Stimulated activated CD4-positive, alpha-beta T cell treated with anti-CD3 and anti-CD28 coated beads, Interleukin-12 subunit alpha, Interleukin-12 subunit beta, amount 100 ng/mL, for 24 hours (primary cell): ENCODE data around the gene RAB43.
A peak's percentile ranks its signal among the peaks of the same experiment; 100 is the strongest.
"Not testable (repeated sequence)": the region's sequence is repeated elsewhere in the genome, so short reads cannot be mapped to it uniquely, and the experiment has no call there.

Experiments used
- DNase-seq, 2 experiments: peaks; one replicate each; pipeline ENCODE4 v3.0.0-alpha.2; 2020; ENCODE audit warnings: low read depth in 2 of 2

The RAB43 gene

DNA sequence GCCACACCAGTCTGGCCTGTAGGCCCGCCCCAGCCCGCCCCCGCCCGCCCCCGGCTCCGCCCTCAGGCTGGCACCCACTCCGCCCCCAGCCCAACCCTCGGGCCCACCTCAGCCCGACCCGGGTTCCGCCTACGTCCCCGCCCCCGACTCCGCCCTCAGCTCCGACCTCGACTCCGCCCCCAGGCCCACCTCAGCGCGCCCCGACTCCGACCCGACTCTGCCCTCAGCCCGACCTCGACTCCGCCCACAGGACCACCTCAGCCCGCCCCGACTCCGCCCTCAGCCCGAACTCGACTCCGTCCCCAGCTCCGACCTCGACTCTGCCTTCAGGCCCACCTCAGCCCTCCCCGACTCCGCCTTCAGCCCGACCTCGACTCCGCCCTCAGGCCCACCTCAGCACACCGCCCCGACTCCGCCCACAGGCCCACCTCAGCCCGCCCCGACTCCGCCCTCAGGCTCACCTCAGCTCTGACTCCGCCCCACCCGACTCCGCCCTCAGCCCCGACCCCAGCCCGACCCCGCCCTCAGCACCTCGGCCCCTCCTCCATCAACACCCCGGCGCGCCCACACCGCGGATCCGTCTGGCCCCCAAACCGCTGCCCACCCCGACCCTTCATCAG is at the start of gene RAB43:
RAB43 (minus strand) TSS at position 13 of the 620 bp plus-strand sequence. CDS start 315 bp downstream, outside the sequence.
- DNase-seq: peak; percentile 63 to 80

- DNase-seq: no peak
These were observed 45.2 kb upstream of the RAB43 start for GRCh38 chr3:129166579-129167332.

DNA sequence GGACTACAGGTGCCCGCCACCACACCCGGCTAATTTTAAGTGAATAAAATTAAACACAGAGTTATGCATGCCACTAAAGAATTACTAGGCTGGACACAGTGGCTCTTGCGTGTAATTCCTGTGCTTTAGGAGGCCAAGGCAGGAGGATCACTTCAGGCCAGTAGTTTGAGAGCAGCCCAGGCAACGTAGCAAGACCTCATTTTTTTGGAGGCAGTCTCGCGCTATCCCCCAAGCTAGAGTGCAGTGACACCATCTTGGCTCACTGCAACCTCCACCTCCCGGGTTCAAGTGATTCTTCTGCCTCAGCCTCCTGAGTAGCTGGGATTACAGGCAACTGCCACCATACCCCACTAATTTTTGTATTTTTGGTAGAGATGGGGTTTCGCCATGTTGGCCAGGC is 44.0 kb upstream of the RAB43 start:
- DNase-seq: not testable (repeated sequence)

DNA sequence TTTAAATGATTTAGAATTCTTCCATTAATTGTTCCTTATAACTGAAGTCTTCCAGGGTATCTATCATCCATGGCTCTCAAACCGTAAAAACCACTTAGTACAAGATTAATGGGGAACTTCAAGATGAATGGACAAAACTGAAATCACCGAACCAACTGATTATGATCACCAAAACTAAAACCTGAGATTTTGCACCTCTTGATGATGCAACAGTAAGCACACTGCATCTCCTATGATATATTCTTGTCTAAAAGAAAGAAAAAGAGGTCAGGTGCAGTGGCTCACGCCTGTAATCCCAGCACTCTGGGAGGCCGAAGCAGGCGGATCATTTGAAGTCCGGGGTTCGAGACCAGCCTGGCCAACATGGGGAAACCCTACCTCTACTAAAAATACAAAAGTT is 42.9 kb upstream of the RAB43 start:
- no peak for DNase-seq

DNA sequence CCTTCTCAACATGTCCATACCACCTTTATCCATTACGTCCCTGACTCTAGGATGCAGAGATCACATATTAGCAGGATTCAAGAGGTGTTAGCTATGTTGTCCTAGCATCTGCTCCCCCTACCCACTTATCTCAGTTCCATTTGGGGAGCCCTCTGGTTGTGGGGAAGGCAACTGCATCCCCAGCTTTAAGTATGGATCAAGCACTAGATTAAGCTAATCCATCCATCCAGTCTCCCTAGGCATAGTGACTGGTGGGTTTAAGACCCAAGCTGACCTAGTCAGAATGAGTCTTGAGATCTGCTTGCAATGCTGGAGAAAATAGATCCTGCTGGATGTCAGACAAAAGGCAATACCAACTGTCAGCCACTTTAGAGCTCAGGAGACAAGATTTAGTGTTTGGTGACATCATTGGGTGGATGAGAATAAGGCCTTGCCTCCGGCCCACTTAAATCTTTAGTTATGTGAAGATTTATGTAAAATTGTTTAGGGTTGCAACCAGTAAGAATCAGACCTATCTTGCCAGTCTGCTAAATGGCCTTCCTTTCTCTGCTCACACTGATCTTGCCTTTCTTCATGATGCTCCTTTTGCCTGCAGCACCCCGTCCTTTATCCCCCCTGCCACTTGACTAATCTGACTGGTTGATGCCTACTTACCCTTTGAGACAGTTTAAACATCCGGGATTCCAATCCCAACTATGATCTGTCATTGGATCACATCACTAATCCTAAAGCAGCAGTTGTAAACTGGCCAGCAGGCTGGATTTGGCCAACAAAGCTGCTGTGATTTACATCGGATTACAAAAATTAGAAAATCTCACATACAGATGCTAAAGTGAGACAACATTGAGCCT is 41.4 kb upstream of the RAB43 start:
- no peak for DNase-seq

DNA sequence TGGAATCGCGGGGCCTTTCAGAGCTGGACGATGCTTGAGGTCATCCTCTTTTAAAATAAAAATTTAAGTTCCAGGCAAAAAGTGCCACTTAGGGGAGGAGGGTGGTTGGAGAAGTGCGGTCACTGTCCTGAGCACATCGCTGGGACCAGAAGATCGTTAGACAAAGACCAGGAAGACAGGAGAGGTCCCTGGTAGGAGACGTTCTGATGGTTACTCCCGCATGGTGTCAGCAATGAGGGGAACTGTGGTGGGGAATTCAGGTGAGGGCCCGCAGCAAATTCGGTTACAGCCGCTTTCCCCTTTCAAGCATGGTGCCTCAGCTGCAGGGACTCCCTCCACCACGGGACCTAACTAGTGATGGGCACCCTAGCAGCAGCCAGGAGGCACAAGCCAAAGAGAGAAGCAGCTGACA is 40.3 kb upstream of the RAB43 start:
- no peak for DNase-seq

DNA sequence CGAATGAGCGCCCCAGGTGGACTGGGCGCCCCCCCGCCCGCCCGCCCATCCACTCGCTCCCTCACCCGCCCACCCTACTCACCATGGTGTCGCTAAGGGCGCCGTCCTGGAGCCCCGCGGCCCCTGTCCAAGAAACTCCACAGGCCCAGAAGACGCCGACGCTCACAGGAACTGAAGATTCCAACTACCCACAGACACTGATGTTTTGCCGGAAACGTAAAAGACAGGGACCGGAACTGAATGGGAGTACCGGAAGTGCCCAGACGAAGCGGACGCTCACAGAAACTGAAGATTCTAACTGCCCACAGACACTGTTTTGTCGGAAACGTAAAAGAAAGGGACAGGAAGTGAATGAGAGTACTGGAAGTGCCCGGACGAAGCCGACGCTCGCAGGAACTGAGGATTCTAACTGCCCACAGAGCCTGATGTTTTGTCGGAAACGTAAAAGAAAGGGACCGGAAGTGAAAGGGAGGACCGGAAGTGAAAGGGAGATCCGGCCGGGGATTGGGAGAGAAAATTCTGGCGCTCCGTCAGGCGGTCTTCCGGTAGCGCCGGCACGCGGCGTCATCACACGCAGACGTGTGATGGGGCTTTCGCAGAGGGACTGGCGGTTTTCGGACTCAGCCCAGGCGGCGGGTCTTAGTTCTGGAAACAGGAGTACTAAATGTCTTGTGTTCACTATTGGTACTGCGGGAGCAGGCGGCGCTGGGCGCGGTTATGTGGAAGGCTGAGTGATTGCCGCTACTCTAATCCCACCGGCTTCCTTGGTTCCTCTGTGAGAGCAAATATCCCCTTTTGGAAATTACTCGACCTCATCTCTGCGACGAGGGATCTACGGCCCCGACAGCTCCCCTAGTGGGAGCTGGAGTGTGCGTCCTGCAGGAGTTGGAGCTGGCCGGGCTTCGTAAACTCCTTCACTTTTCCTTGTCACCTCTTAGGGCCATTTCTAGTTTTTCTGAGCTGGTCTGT is 39.6 kb upstream of the RAB43 start, which contains the start of gene ISY1:
ISY1 (minus strand) TSS at position 173 of the 969 bp plus-strand sequence; CDS start at position 85, 88 bp downstream.
- peak; percentile 78 to 80 for DNase-seq

DNA sequence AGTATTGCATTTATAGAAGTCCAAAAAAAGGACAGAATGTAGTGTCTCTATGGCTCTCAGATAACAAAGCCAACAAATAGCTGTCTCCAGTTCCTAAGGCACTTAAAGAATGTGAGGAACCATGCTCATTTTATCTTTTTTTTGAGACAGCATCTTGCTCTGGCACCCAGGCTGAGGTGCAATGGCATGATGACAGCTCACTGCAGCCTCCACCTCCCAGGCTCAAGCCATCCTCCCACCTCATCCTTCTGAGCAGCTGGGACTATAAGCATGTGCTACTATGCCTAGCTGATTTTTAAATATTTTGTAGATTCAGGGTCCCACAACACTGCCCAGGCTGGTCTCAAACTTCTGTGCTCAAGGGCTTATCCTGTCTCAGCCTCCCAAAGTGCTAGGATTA is 23.2 kb upstream of the RAB43 start:
- no peak for DNase-seq

DNA sequence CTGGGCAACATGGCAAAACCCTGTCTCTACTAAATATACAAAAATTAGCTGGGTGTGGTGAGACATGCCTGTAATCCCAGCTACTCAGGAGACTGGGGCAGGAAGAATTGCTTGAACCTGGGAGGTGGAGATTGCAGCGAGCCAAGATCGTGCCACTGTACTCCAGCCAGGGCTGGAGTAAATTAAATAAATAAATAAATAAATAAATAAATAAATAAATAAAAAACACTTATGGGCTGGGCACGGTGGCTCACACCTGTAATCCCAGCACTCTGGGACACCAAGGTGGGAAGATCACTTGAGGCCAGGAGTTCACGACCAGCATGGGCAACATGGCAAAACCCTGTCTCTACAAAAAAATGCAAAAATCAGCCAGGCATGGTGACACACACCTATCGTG is 19.4 kb upstream of the RAB43 start:
- not testable (repeated sequence) for DNase-seq

- no peak for DNase-seq
These were observed 18.3 kb upstream of the RAB43 start for GRCh38 chr3:129139911-129140310.

DNA sequence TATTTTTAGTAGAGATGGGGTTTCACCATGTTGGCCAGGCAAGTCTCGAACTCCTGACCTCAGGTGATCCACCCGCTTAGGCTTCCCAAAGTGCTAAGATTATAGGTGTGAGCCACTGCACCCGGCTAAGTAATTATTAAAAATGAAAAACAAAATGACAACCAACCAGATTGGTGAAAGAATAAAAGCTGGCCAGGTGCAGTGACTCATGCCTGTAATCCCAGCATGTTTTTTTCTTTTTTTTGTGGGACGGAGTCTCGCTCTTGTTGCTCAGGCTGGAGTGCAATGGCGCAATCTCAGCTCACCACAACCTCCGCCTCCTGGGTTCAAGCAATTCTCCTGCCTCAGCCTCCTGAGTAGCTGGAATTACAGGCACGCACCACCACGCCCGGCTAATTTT is 14.7 kb upstream of the RAB43 start:
- DNase-seq: not testable (repeated sequence)

DNA sequence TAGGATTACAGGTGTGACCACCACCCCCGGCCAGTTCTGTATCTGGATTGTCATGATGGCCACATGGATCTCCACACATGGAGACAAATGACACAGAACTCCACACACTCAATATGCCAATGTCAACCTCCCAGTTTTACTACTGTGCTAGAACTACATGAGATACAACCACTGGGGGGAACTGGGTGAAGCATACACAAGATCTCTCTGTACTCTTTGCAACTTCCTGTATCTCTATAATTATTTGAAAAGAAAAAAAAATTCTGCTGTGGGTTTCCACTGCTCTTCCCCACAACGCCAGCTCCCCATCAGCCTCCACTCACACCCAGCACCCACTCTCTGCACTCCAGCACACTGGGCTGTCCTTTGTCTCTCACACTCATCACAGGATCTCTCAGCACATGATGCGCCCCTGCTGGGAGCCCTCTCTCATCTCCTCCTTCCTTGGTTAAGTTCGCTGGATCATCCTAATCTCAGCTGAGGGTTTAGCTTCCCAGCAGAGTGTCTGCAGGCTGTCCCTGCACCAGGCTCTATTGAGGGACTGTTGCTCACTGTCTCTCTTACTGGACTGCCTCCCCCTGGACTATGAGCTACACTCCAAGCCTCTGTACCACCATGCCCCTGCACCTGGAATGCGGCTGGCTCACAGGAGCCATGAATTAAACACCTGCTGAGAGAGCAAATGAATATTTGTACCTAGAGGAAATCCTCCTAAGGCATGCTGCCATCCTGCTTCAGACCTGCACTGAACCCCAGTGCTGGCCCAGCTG is 10.7 kb upstream of the RAB43 start:
- no peak for DNase-seq

GRCh38 chr3:129131465-129132088 is 10.0 kb upstream of the RAB43 start:
- no peak for DNase-seq

- DNase-seq: no peak
These were observed 8.7 kb upstream of the RAB43 start for GRCh38 chr3:129130291-129130813.

- no peak for DNase-seq
These were observed 7.0 kb upstream of the RAB43 start for GRCh38 chr3:129128357-129129155.

- DNase-seq: no peak
These were observed 5.2 kb upstream of the RAB43 start for GRCh38 chr3:129126726-129127280.

DNA sequence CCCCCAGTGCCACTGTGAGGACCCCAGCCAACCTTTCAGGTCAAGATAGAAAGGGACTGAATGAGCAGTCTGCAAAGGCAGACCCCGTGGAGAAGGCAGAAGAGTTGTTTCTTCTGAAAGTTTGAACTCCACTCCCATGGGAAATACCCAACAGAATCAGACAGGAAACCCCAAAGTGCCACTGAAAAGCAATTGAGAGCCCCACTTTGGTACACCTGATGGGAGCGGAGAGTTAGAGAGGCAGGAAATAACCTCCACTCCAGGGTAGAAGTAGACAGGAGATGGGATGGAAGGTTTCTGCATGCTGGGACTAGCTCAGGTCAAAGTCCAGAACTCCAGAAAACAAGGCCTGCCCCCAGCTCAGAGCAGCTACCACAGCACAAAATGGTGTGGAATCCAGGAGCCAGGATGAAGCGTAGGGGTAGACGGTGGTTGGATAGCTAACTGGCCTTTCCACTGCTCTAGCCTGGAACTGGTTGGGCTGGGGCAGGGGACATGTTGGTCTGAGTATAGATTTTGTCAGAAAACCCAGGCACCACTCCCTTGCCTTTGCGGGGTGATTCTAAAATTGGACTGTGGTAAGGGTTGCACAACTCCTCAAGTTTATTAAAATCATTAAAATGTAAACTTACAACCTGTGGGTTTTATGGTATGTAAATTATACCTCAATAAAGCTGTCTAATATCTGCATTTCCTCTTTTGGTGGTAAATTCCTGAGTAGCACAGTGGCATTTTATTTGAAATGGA is 1.9 kb upstream of the RAB43 start:
- no peak for DNase-seq
